T-helper 2 cell treated with Interferon-gamma antibody and Interleukin-4, amounts not matched to agents 5 μg/mL and 100 μg/mL, for 36 hours (primary cell): ENCODE data around the gene CLC.
A peak's percentile ranks its signal among the peaks of the same experiment; 100 is the strongest.
"Not testable (repeated sequence)": the region's sequence is repeated elsewhere in the genome, so short reads cannot be mapped to it uniquely, and the experiment has no call there.

Source experiments
- DNase-seq: peaks from one replicate; pipeline ENCODE4 v3.0.0; 2021; ENCODE audit warnings: low spot score
- H3K27ac Mint-ChIP-seq: one replicate; pipeline ENCODE4 v1.8.0; 2021; ENCODE audit warnings: mild to moderate bottlenecking, mixed read lengths
- H3K27me3 Mint-ChIP-seq: one replicate; pipeline ENCODE4 v1.8.0; 2021; ENCODE audit warnings: low read depth, mixed read lengths
- H3K36me3 Mint-ChIP-seq: one replicate; pipeline ENCODE4 v1.8.0; 2021; ENCODE audit warnings: low read depth, mixed read lengths
- H3K4me1 Mint-ChIP-seq: one replicate; pipeline ENCODE4 v1.8.0; 2021; ENCODE audit warnings: low read depth, mixed read lengths
- H3K4me3 Mint-ChIP-seq: one replicate; pipeline ENCODE4 v1.8.0; 2022; ENCODE audit warnings: mild to moderate bottlenecking, moderate library complexity, mixed read lengths
- H3K9me3 Mint-ChIP-seq: one replicate; pipeline ENCODE4 v1.8.0; 2021; ENCODE audit warnings: mixed read lengths

The CLC gene

GRCh38 chr19:39710333-39710890 is 27.4 kb downstream of the CLC start:
- Mint-ChIP-seq H3K9me3 (peaks cover 28% of the 10 kb centered on the region), H3K27ac (no peak overlapping the region), H3K36me3 (peaks cover 10% of the 10 kb centered on the region), H3K4me1 (peaks cover 27% of the 10 kb centered on the region), H3K27me3 (peaks cover 6% of the 10 kb centered on the region), H3K4me3 (peak overlapping the region; percentile 21)
- DNase-seq: no peak

- H3K36me3 Mint-ChIP-seq: peaks cover 13% of the 10 kb centered on the region
- no peak overlapping the region for H3K27ac Mint-ChIP-seq
- DNase-seq: no peak
- H3K27me3 Mint-ChIP-seq: peaks cover 3% of the 10 kb centered on the region
- H3K4me1 Mint-ChIP-seq: peaks cover 37% of the 10 kb centered on the region
- peaks cover 31% of the 10 kb centered on the region for H3K9me3 Mint-ChIP-seq
- no peak overlapping the region for H3K4me3 Mint-ChIP-seq
Measured at GRCh38 chr19:39709026-39709872, 28.6 kb downstream of the CLC start.

- Mint-ChIP-seq H3K9me3 (peaks cover 31% of the 10 kb centered on the region), H3K4me1 (peaks cover 39% of the 10 kb centered on the region), H3K4me3 (no peak overlapping the region), H3K27me3 (no peaks in the 10 kb centered on the region), H3K36me3 (peaks cover 13% of the 10 kb centered on the region), H3K27ac (no peak overlapping the region)
- no peak for DNase-seq
Measured at GRCh38 chr19:39708594-39708993, 29.2 kb downstream of the CLC start.

GRCh38 chr19:39705578-39706188 is 32.1 kb downstream of the CLC start:
- Mint-ChIP-seq H3K4me3 (peak overlapping the region; percentile 49), H3K27me3 (no peaks in the 10 kb centered on the region), H3K4me1 (peaks cover 31% of the 10 kb centered on the region), H3K9me3 (peaks cover 22% of the 10 kb centered on the region), H3K27ac (peak overlapping the region; percentile 75), H3K36me3 (peaks cover 11% of the 10 kb centered on the region)
- peak; percentile 35 for DNase-seq

GRCh38 chr19:39704181-39705044 is 33.4 kb downstream of the CLC start, which contains the start of gene LGALS14:
TSS of gene LGALS14 (plus strand) at chr19:39704481. CDS start at chr19:39704529, 48 bp downstream.
- Mint-ChIP-seq H3K27me3 (peaks cover 2% of the 10 kb centered on the region), H3K27ac (peak within 1 kb of the TSS; percentile 50), H3K4me3 (peak within 1 kb of the TSS; percentile 32), H3K4me1 (peaks cover 25% of the 10 kb centered on the region), H3K36me3 (peaks cover 11% of the 10 kb centered on the region), H3K9me3 (peaks cover 18% of the 10 kb centered on the region)
- DNase-seq: peak; percentile 32

- H3K27ac Mint-ChIP-seq: no peak overlapping the region
- no peak for DNase-seq
- H3K4me3 Mint-ChIP-seq: no peak overlapping the region
- peaks cover 6% of the 10 kb centered on the region for H3K9me3 Mint-ChIP-seq
- H3K4me1 Mint-ChIP-seq: peaks cover 20% of the 10 kb centered on the region
- peaks cover 3% of the 10 kb centered on the region for H3K36me3 Mint-ChIP-seq
- H3K27me3 Mint-ChIP-seq: peaks cover 14% of the 10 kb centered on the region
Measured at GRCh38 chr19:39701291-39701690, 36.5 kb downstream of the CLC start.

GRCh38 chr19:39698535-39698934 is 39.3 kb downstream of the CLC start:
- H3K27me3 Mint-ChIP-seq: peaks cover 21% of the 10 kb centered on the region
- no peak for DNase-seq
- H3K36me3 Mint-ChIP-seq: no peaks in the 10 kb centered on the region
- H3K9me3 Mint-ChIP-seq: no peaks in the 10 kb centered on the region
- H3K4me1 Mint-ChIP-seq: peaks cover 2% of the 10 kb centered on the region
- H3K27ac Mint-ChIP-seq: no peak overlapping the region
- H3K4me3 Mint-ChIP-seq: no peak overlapping the region

GRCh38 chr19:39696387-39696786 is 41.4 kb downstream of the CLC start:
- Mint-ChIP-seq H3K4me1 (peaks cover 2% of the 10 kb centered on the region), H3K36me3 (no peaks in the 10 kb centered on the region), H3K9me3 (no peaks in the 10 kb centered on the region), H3K4me3 (no peak overlapping the region), H3K27ac (no peak overlapping the region), H3K27me3 (peaks cover 26% of the 10 kb centered on the region)
- DNase-seq: no peak

GRCh38 chr19:39695759-39696158 is 42.1 kb downstream of the CLC start:
- no peak overlapping the region for H3K4me3 Mint-ChIP-seq
- peaks cover 2% of the 10 kb centered on the region for H3K4me1 Mint-ChIP-seq
- no peaks in the 10 kb centered on the region for H3K36me3 Mint-ChIP-seq
- H3K9me3 Mint-ChIP-seq: no peaks in the 10 kb centered on the region
- H3K27me3 Mint-ChIP-seq: peaks cover 29% of the 10 kb centered on the region
- no peak overlapping the region for H3K27ac Mint-ChIP-seq
- DNase-seq: no peak

- Mint-ChIP-seq H3K27ac (no peak overlapping the region), H3K4me3 (no peak overlapping the region), H3K27me3 (peaks cover 39% of the 10 kb centered on the region), H3K9me3 (peaks cover 5% of the 10 kb centered on the region), H3K36me3 (no peaks in the 10 kb centered on the region), H3K4me1 (no peaks in the 10 kb centered on the region)
- no peak for DNase-seq
Measured at GRCh38 chr19:39692822-39693221, 45.0 kb downstream of the CLC start.

- Mint-ChIP-seq H3K4me3 (no peak overlapping the region), H3K9me3 (peaks cover 5% of the 10 kb centered on the region), H3K27me3 (peaks cover 34% of the 10 kb centered on the region), H3K27ac (no peak overlapping the region), H3K36me3 (no peaks in the 10 kb centered on the region), H3K4me1 (no peaks in the 10 kb centered on the region)
- DNase-seq: no peak
Measured at GRCh38 chr19:39692166-39692565, 45.7 kb downstream of the CLC start.

- not testable (repeated sequence) for H3K9me3 Mint-ChIP-seq, H3K4me1 Mint-ChIP-seq, DNase-seq, H3K27ac Mint-ChIP-seq, H3K36me3 Mint-ChIP-seq, H3K4me3 Mint-ChIP-seq
- H3K27me3 Mint-ChIP-seq: peaks cover 21% of the 10 kb centered on the region
Measured at GRCh38 chr19:39688637-39689036, 49.2 kb downstream of the CLC start.

- peaks cover 17% of the 10 kb centered on the region for H3K27me3 Mint-ChIP-seq
- DNase-seq: no peak
- peaks cover 3% of the 10 kb centered on the region for H3K36me3 Mint-ChIP-seq
- H3K4me1 Mint-ChIP-seq: peaks cover 4% of the 10 kb centered on the region
- peaks cover 5% of the 10 kb centered on the region for H3K9me3 Mint-ChIP-seq
- H3K4me3 Mint-ChIP-seq: no peak overlapping the region
- H3K27ac Mint-ChIP-seq: no peak overlapping the region
Measured at GRCh38 chr19:39686739-39687138, 51.1 kb downstream of the CLC start.
